ENCODE results near the gene ZNF609.
A peak's percentile ranks its signal among the peaks of the same experiment; 100 is the strongest.

The ZNF609 gene

GRCh38 chr15:64507293-64507802 is 47.0 kb downstream of the ZNF609 start:
- no peak for DNase-seq

DNA sequence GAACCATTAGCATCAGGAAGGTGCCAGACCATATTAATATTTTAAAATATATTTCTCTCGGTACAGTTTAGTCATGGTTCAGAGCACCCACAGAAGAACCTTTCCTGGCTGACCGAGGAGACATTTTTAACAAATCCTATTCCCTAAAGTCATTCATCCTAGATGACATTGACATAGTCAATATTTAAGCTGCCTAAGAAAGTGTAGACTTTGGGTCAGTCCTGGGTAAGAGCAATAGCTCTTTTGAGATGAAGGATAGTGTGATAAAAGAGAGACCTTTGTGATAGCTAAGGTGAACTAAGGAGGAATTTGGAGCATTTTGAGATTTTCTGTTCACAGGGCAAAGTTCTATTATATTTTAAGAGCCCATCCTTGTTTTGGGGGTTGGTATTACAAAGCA is 47.5 kb downstream of the ZNF609 start:
- no peak for DNase-seq

- DNase-seq, result no peak
These were observed 53.4 kb downstream of the ZNF609 start for GRCh38 chr15:64513823-64514222.

- DNase-seq, result no peak
These were observed 54.8 kb downstream of the ZNF609 start for GRCh38 chr15:64515196-64515595.

GRCh38 chr15:64515825-64516224 is 55.4 kb downstream of the ZNF609 start:
- DNase-seq, result no peak

DNA sequence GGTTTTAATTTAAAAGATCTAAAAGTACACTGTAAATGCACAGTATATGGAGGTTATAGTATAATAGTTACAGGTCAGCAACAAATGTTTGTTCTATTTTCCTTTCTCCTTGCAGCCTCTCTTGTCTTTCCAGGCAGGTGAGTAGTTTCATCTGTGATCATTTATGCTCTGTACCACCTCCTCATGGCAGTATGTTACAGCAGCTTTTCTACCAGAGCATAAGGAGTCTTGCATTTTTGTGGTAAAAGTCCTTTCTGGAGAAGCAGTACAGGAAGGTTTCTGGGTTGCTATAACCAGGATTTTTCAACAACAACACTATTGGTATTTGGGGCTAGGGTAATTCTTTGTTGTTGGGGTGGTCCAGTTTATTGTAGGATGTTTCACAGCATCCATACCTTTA is 59.5 kb downstream of the ZNF609 start:
- DNase-seq, result no peak

DNA sequence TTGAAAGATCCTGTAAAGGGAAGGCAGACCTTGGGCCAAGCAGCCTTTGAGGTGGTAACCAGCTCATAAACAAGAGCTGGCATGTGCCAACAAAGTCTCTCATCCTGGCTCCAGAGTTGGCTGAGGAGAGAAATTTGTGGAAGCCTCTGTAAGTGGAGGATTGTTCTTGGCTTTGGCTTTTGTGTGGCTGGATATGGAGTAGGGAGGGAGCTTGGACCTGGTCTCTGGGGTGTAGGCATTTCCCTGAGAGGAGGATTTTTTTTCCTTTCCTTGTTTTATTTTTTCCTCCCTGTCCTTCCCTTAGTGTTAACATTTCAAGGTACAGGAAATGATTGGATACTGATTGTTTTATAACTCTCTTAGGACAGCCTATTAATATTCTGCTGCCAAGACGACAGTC is 60.8 kb downstream of the ZNF609 start:
- DNase-seq, result no peak

GRCh38 chr15:64521726-64522164 is 61.4 kb downstream of the ZNF609 start:
- peak; percentile 20 for DNase-seq

DNA sequence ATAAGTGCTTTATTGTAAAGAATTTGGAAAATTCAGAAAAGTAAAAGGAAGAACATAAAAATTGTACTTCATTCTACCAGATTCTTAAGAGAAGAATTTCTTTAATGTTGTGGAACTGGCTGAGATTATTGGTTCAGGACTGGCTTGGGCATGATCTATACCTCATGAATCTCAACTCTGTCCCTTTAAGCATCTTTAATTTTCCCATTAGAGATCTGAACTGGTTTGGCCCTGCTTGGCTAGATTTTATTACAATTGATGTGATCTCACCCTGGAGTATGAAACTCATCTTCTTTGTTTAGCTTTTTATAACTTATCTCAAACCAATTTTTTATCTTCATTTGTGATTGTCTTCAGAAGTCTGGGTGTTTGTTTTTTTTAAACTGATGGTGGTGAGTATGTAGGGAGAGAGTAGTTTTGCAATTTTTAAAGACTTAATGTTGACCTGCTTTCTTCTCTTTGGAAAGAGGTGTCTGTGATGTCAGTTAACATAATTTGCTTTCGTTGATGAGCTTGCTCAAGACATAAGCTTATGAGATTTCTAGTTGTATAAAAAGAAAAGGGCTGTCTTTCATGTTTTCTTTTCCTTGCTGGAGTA is 61.9 kb downstream of the ZNF609 start:
- no peak for DNase-seq

GRCh38 chr15:64523240-64523639 is 62.9 kb downstream of the ZNF609 start:
- no peak for DNase-seq

GRCh38 chr15:64524778-64525177 is 64.4 kb downstream of the ZNF609 start:
- no peak for DNase-seq

GRCh38 chr15:64525828-64526530 is 65.6 kb downstream of the ZNF609 start:
- DNase-seq, result no peak

DNA sequence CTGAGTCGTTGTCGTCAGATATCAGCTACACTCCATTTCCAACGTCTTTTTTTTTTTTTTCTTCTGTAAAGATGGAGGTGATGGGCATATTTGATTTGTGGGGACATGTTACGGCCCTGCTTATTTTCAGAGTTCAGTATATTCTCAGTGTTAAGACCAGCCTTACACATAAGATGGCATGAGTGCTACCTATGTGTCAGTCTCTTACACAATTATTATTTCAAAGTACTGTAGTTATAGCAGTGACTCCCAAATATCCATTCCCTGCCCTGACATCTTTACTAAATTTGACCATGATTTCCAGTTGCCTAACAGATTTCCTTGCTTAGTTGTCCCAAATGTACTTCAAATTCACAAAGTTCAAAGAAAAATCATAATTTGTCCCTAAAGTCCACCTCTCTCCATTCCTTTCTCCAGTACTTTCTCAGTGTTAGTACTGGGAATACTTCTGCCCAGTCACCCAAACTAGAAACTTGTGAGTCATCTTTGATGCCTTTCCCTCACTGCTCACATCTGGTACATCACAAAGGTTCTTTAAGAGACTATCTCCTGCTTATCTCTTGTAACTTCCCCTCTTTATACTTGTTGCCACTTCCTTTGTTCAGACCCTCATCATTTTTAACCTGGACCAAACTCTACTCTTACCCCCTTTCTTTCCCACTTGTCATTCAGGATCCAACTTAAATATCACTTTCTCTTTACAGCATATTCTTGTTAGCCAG is 67.0 kb downstream of the ZNF609 start:
- DNase-seq, result no peak

DNA sequence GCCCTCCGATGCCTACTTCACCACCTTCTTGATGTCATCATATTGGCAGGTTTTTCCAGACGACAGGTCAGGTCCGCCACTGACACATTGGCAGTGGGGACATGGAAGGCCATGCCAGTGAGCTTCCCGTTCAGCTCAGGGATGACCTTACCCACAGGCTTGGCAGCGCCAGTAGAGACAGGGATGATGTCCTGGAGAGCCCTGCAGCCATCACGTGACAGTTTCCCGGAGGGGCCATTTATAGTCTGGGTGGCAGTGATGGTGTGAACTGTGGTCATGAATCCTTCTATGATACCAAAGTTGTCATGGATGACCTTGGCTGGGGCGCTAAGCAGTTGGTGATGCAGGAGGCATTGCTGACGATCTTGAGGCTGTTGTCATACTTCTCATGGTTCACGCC is 68.5 kb downstream of the ZNF609 start:
- no peak for DNase-seq

GRCh38 chr15:64530472-64530871 is 70.1 kb downstream of the ZNF609 start:
- DNase-seq, result no peak

DNA sequence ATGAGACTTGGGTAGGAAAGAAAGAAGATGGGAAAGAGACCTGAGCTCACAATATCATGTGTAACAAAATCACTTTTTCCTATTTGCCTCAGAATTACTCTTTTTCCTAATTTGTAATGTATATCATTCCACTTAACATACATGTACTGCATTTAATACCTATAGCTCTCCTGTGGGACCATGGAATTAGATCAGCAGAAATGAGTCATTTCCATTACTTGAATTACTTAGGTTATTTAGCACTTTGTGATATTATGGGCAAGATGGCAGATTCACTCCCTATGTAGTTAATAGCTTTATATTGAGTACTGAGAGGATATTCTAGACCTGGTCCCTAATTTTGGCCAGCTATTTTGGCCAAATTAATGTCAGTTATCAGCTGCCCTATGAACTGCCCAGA is 70.5 kb downstream of the ZNF609 start:
- DNase-seq, result no peak

DNA sequence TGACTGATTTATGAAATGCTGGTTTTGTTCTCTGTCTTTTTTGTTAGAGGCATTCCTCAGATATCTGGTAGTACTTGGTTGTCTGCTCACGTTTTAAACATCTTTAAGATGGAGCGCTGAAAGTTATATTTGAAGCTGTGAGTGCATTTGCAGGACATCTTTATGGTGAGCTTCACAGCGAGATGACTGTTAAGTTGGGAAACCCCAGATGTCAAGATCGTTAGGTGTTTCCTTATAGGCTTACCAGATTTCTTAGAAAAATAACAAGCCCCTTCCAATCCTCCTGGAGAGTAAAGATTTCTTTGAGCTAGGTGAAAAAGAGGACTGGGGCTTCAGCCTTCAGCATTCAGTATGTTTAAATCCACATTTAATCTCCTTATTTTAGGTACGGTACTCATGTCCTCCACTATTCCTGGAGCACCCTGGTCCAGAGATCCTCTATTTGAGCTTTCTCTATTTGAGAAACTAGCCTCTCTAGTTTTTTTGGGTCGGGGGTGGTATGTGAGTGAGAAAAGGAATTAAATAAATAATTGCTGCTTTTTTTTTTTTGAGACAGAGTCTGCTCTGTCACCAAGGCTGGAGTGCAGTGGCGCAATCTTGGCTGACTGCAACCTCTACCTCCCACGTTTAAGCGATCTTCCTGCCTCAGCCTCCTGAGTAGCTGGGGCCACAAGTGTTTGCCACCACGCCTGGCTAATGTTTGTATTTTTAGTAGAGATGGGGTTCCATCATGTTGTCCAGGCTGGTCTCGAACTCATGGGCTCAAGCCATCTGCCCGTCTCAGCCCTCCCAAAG is 72.3 kb downstream of the ZNF609 start:
- DNase-seq, result no peak

DNA sequence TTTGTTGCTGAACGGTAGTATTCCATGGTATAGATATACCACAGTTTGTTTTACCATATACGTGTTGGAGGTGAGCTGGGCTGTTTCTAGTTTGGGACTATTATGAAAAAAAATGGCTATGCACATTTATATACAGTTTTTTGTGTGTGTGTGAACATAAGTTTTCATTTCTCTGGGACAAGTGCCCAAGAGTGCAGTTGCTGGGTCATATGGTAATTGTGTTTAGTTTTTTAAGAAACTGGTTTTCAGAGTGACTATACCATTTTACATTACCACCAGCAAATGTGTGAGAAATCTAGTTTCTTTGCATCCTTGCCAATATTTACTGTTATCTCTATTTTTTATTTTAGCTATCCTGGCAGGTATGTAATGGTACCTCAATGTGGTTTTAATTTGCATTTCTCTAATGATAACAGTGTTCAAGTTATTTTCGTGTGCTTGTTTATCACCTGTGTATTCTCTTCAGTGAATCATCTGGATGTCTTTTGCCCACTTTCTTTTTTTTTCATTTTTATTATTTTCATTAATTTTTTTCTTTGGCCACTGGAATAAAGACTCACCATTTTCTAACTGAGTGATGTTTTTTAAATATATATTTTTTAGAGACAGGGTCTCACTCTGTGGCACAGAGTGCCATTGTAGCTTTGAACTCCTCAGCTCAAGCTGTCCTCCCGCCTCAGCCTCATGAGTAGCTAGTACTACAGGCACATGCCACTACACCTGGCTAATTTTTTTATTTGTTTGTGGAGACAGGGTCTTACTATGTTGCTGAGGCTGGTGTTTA is 75.3 kb downstream of the ZNF609 start:
- no peak for DNase-seq

GRCh38 chr15:64536244-64536836 is 76.0 kb downstream of the ZNF609 start:
- DNase-seq, result no peak

GRCh38 chr15:64542091-64542490 is 81.7 kb downstream of the ZNF609 start:
- DNase-seq, result no peak

DNA sequence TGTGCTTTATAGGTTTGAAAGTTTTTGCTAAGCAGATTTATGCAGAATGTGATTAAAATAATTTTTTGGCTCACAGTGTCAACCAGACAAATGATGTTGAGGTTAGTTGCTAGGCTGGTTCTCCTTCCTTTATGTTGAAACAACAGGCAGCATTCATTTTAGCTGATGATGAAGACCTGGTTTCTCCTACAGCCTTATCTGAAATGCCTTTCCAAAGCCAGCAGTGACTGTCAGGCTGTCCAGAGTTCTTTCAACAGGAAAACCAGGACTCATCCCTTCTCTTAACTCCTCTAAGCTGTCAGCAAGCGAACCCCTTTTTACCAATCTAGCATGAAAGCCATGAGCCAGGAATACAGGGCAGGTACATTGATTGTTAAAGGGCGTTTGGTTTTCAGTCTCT is 84.1 kb downstream of the ZNF609 start:
- no peak for DNase-seq

GRCh38 chr15:64547275-64547674 is 86.9 kb downstream of the ZNF609 start:
- DNase-seq, result no peak
